Measurements from ENCODE around the gene COL4A4. TPM values are rescaled to one million over a fixed set of nuclear protein-coding genes. Genes with fewer than 3 reads are reported as not detected.

COL4A4 gene
- total and polyA plus RNA-seq, 2 donors, result 1.6 to 1.7 TPM

DNA sequence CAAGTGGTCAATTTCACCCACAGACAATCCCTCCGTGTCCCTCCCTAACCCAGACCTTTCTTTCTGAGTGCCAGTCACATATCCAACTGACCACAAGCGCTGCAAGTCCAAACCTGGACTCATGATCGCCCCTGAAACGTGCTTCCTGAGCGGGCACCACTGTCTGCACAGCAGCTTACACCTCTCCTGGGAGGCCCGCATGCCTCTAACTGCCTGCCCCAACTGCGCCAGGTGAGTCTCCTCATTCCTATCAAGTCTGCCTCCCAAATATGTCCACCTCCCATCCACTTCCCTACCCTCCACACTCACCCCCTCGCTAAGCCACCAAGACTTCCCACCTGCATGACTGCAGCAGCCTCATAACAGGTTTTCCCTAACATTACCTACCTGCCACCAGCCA lies 33.4 kb downstream of the COL4A4 start:
- no peak overlapping the region for H3K4me3 ChIP-seq (ENCODE audit: low read length in 2 of 2)
- H3K4me1 ChIP-seq (ENCODE audit: control insufficient read depth in 2 of 2, insufficient read depth in 2 of 2, low read length in 2 of 2), result no peaks in the 10 kb centered on the region
- H3K27me3 ChIP-seq (ENCODE audit: control insufficient read depth in 2 of 2, insufficient read depth in 1 of 2, low read length in 1 of 2), result peaks cover 0 to 3% of the 10 kb centered on the region in 2 donors
- DNase-seq (ENCODE audit: low read depth in 6 of 9, low spot score in 9 of 9), result no peak
- H3K27ac ChIP-seq (ENCODE audit: low read depth in 1 of 2, low read length in 1 of 2), result no peak overlapping the region
- H3K9me3 ChIP-seq (ENCODE audit: control insufficient read depth in 2 of 2, insufficient read depth in 1 of 2, low read length in 1 of 2), result no peaks in the 10 kb centered on the region
- 92% methylated on average over 8 of the region's 8 CpGs for WGBS
- no peaks in the 10 kb centered on the region for H3K36me3 ChIP-seq (ENCODE audit: control insufficient read depth in 2 of 2, insufficient read depth in 2 of 2, low read length in 1 of 2)

DNA sequence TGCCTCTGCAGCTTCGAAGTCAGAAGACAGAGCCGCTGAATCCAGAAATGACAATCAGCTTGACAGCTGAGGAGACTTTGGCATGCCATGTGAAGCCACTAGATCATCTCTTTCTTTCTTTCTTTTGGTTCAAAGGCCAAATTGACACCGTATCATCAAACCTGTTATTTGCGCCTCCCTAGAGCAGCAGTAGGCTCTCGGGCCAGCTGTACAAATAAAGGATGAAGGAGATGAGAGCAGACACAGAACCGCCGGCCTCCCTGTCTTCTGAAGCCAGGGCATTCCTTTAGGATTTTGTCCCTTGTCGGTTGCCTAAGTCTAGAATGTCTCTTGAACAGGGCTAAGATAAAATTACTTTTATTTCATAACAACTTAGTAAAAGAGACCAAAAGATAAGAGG lies 36.8 kb downstream of the COL4A4 start:
- no peaks in the 10 kb centered on the region for H3K9me3 ChIP-seq (ENCODE audit: control insufficient read depth in 2 of 2, insufficient read depth in 1 of 2, low read length in 1 of 2)
- no peak overlapping the region for H3K4me3 ChIP-seq (ENCODE audit: low read length in 2 of 2)
- H3K36me3 ChIP-seq (ENCODE audit: control insufficient read depth in 2 of 2, insufficient read depth in 2 of 2, low read length in 1 of 2), result no peaks in the 10 kb centered on the region
- DNase-seq (ENCODE audit: low read depth in 6 of 9, low spot score in 9 of 9), result no peak
- H3K4me1 ChIP-seq (ENCODE audit: control insufficient read depth in 2 of 2, insufficient read depth in 2 of 2, low read length in 2 of 2), result no peaks in the 10 kb centered on the region
- peaks cover 0 to 3% of the 10 kb centered on the region in 2 donors for H3K27me3 ChIP-seq (ENCODE audit: control insufficient read depth in 2 of 2, insufficient read depth in 1 of 2, low read length in 1 of 2)
- 72% methylated on average over 8 of the region's 8 CpGs for WGBS
- H3K27ac ChIP-seq (ENCODE audit: low read depth in 1 of 2, low read length in 1 of 2), result no peak overlapping the region

DNA sequence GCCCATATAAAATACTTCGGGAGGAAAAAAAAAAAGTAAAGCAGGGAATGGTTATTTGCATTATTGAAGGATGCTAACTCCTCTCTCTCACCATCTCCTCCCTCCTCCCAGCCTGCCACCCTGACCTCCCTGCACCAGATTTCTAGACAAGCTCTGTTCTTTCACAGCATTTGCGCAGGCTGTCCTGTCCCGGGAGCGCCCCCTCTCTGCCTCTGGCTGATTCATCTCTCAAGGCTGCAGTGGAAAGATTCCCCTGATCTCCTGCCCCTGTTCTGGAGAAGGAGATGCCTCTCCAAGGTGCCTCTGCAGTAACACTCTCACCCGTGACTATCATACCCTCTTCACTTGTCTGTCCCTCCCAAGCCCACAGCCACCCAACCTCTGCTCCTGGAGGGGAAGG lies 38.5 kb downstream of the COL4A4 start:
- 86% methylated on average over 5 of the region's 5 CpGs for WGBS
- Histone ChIP-seq H3K4me3 (ENCODE audit: low read length in 2 of 2) (no peak overlapping the region), H3K27me3 (ENCODE audit: control insufficient read depth in 2 of 2, insufficient read depth in 1 of 2, low read length in 1 of 2) (peaks cover 0 to 3% of the 10 kb centered on the region in 2 donors), H3K9me3 (ENCODE audit: control insufficient read depth in 2 of 2, insufficient read depth in 1 of 2, low read length in 1 of 2) (no peaks in the 10 kb centered on the region), H3K4me1 (ENCODE audit: control insufficient read depth in 2 of 2, insufficient read depth in 2 of 2, low read length in 2 of 2) (no peaks in the 10 kb centered on the region), H3K36me3 (ENCODE audit: control insufficient read depth in 2 of 2, insufficient read depth in 2 of 2, low read length in 1 of 2) (no peaks in the 10 kb centered on the region), H3K27ac (ENCODE audit: low read depth in 1 of 2, low read length in 1 of 2) (no peak overlapping the region)
- no peak for DNase-seq (ENCODE audit: low read depth in 6 of 9, low spot score in 9 of 9)

DNA sequence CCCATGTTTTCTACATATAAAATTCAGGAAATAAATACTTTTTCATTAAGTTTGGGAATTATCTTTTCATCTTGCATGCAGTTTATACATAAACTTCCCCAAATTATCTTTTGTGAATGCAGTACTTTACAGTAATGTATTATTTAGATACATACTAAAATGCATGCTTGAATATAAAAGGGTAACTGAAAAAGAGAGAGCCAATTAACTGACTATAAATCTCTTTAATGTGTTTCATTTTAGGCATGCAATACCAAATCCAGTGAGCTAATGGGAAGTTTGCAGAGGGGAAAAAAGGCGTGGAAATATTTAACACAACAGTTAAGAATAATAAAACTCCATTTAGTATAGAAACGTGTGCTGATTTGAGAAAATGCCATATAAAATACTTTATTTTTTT lies 39.2 kb downstream of the COL4A4 start:
- no peak for DNase-seq (ENCODE audit: low read depth in 6 of 9, low spot score in 9 of 9)
- no peaks in the 10 kb centered on the region for H3K36me3 ChIP-seq (ENCODE audit: control insufficient read depth in 2 of 2, insufficient read depth in 2 of 2, low read length in 1 of 2)
- no peak overlapping the region for H3K27ac ChIP-seq (ENCODE audit: low read depth in 1 of 2, low read length in 1 of 2)
- 90% methylated on average over 2 of the region's 2 CpGs for WGBS
- H3K4me3 ChIP-seq (ENCODE audit: low read length in 2 of 2), result no peak overlapping the region
- no peaks in the 10 kb centered on the region for H3K9me3 ChIP-seq (ENCODE audit: control insufficient read depth in 2 of 2, insufficient read depth in 1 of 2, low read length in 1 of 2)
- peaks cover 0 to 3% of the 10 kb centered on the region in 2 donors for H3K27me3 ChIP-seq (ENCODE audit: control insufficient read depth in 2 of 2, insufficient read depth in 1 of 2, low read length in 1 of 2)
- no peaks in the 10 kb centered on the region for H3K4me1 ChIP-seq (ENCODE audit: control insufficient read depth in 2 of 2, insufficient read depth in 2 of 2, low read length in 2 of 2)

DNA sequence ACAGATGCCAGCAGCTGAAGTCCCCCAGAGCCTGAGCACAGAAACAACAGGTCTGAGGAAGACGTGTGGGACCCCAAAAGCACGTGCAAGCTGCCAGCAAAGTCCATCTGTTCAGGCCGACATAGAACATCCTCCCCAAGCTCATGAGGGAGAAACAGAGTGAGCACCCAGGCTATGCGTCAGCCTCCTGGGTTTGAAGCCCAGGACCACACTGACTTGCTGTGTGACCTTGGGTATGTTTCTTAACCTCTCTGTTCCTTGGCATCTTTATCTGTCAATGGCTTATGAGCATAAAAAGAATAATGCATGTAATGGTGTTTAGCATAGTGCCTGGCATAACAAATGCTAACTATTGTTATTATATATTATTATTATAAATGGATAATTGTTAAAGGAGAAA lies 40.3 kb downstream of the COL4A4 start:
- DNase-seq (ENCODE audit: low read depth in 6 of 9, low spot score in 9 of 9), result no peak
- Histone ChIP-seq H3K4me1 (ENCODE audit: control insufficient read depth in 2 of 2, insufficient read depth in 2 of 2, low read length in 2 of 2) (no peaks in the 10 kb centered on the region), H3K27me3 (ENCODE audit: control insufficient read depth in 2 of 2, insufficient read depth in 1 of 2, low read length in 1 of 2) (peaks cover 0 to 3% of the 10 kb centered on the region in 2 donors), H3K9me3 (ENCODE audit: control insufficient read depth in 2 of 2, insufficient read depth in 1 of 2, low read length in 1 of 2) (no peaks in the 10 kb centered on the region), H3K36me3 (ENCODE audit: control insufficient read depth in 2 of 2, insufficient read depth in 2 of 2, low read length in 1 of 2) (no peaks in the 10 kb centered on the region), H3K27ac (ENCODE audit: low read depth in 1 of 2, low read length in 1 of 2) (no peak overlapping the region), H3K4me3 (ENCODE audit: low read length in 2 of 2) (no peak overlapping the region)
- 93% methylated on average over 4 of the region's 4 CpGs for WGBS

DNA sequence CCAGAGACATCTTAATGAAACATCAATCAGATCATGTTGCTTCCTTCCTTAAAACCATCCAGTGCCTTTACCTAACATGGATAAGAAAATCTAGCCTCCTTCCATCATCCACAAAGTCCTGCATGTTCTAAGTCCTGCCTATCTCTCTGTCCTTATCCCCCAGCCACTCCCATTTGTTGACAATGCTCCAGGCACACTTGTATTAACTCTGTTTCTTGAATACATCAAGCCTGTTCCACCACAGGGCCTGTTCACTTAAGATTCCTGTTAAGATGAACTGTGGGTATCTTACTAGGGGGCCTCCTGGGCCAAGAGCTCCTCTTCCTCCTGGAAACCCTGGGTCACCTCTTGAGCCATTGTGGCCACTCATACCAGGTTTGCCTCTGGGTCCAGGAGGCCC lies 45.7 kb downstream of the COL4A4 start:
- Histone ChIP-seq H3K9me3 (ENCODE audit: control insufficient read depth in 2 of 2, insufficient read depth in 1 of 2, low read length in 1 of 2) (no peaks in the 10 kb centered on the region), H3K27ac (ENCODE audit: low read depth in 1 of 2, low read length in 1 of 2) (no peak overlapping the region), H3K27me3 (ENCODE audit: control insufficient read depth in 2 of 2, insufficient read depth in 1 of 2, low read length in 1 of 2) (no peaks in the 10 kb centered on the region), H3K4me1 (ENCODE audit: control insufficient read depth in 2 of 2, insufficient read depth in 2 of 2, low read length in 2 of 2) (no peaks in the 10 kb centered on the region), H3K4me3 (ENCODE audit: low read length in 2 of 2) (no peak overlapping the region), H3K36me3 (ENCODE audit: control insufficient read depth in 2 of 2, insufficient read depth in 2 of 2, low read length in 1 of 2) (no peaks in the 10 kb centered on the region)
- DNase-seq (ENCODE audit: low read depth in 6 of 9, low spot score in 9 of 9), result no peak

DNA sequence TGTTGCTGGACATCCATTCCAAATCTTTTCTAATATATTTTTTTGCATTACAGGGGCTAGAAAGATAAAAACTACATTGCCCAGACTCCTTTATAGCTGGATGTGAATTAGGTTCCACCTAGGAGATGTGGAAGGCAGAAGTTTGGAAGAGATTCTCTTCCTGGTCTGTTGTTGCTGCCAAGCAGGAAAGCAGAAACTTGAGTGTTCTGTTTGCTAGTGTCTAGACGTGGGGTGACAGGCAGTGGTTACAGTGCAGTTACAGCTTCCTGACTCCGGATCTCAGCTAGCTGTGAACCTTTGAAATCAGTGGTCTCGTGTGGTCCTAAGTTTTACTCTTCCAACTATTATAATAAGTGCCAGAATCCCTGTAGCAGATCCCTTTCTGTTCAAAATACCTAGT lies 46.2 kb downstream of the COL4A4 start:
- no peak for DNase-seq (ENCODE audit: low read depth in 6 of 9, low spot score in 9 of 9)
- H3K9me3 ChIP-seq (ENCODE audit: control insufficient read depth in 2 of 2, insufficient read depth in 1 of 2, low read length in 1 of 2), result no peaks in the 10 kb centered on the region
- H3K4me1 ChIP-seq (ENCODE audit: control insufficient read depth in 2 of 2, insufficient read depth in 2 of 2, low read length in 2 of 2), result no peaks in the 10 kb centered on the region
- H3K36me3 ChIP-seq (ENCODE audit: control insufficient read depth in 2 of 2, insufficient read depth in 2 of 2, low read length in 1 of 2), result no peaks in the 10 kb centered on the region
- 5% methylated on average over 3 of the region's 3 CpGs for WGBS
- no peak overlapping the region for H3K27ac ChIP-seq (ENCODE audit: low read depth in 1 of 2, low read length in 1 of 2)
- no peaks in the 10 kb centered on the region for H3K27me3 ChIP-seq (ENCODE audit: control insufficient read depth in 2 of 2, insufficient read depth in 1 of 2, low read length in 1 of 2)
- no peak overlapping the region for H3K4me3 ChIP-seq (ENCODE audit: low read length in 2 of 2)

DNA sequence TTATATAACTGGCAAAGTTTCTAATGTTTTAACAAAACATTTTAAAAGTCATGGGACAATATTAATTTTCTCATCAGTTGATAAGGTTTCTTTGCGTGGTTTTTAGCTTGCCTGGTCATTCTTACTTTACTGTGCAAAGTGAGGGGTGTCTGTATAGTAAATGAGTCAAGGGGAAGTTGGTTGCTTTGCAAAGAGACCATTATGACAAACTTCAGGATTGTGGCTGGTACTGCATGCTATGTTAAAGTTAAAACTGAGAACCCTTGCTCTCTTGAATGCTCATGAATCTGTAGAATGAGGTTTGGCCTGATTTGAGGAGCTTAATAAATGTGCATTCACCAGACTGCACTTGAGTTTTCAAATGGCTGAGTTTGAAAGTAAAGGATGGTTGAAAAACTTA lies 47.0 kb downstream of the COL4A4 start:
- no peak for DNase-seq (ENCODE audit: low read depth in 6 of 9, low spot score in 9 of 9)

DNA sequence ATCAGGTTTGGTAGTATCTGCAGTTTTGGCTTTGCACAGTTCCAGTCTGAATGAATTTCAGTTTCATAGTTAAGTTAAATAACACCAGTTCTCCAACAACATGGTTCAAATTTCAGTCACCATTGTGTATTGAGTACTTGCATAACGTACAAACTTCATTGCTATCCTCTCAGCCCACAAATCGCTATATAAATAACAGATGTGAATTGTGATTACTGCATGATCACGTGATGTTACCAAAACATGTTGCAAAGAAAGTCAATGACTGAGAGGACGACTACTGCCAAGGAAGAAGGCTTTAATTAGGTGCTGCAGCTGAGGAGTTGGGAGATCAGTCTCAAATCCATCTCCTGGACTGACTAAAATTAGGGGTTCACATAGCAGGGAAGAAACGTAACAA lies 48.2 kb downstream of the COL4A4 start:
- H3K9me3 ChIP-seq (ENCODE audit: control insufficient read depth in 2 of 2, insufficient read depth in 1 of 2, low read length in 1 of 2), result no peaks in the 10 kb centered on the region
- no peak for DNase-seq (ENCODE audit: low read depth in 6 of 9, low spot score in 9 of 9)
- H3K4me1 ChIP-seq (ENCODE audit: control insufficient read depth in 2 of 2, insufficient read depth in 2 of 2, low read length in 2 of 2), result no peaks in the 10 kb centered on the region
- no peaks in the 10 kb centered on the region for H3K36me3 ChIP-seq (ENCODE audit: control insufficient read depth in 2 of 2, insufficient read depth in 2 of 2, low read length in 1 of 2)
- H3K27ac ChIP-seq (ENCODE audit: low read depth in 1 of 2, low read length in 1 of 2), result no peak overlapping the region
- H3K4me3 ChIP-seq (ENCODE audit: low read length in 2 of 2), result no peak overlapping the region
- H3K27me3 ChIP-seq (ENCODE audit: control insufficient read depth in 2 of 2, insufficient read depth in 1 of 2, low read length in 1 of 2), result no peaks in the 10 kb centered on the region
- WGBS, result 91% methylated on average over 5 of the region's 5 CpGs

More for the DNA sequence above, 47.0 kb downstream of the COL4A4 start:
- Histone ChIP-seq H3K4me3 (ENCODE audit: low read length in 2 of 2) (no peak overlapping the region), H3K27me3 (ENCODE audit: control insufficient read depth in 2 of 2, insufficient read depth in 1 of 2, low read length in 1 of 2) (no peaks in the 10 kb centered on the region), H3K27ac (ENCODE audit: low read depth in 1 of 2, low read length in 1 of 2) (no peak overlapping the region), H3K36me3 (ENCODE audit: control insufficient read depth in 2 of 2, insufficient read depth in 2 of 2, low read length in 1 of 2) (no peaks in the 10 kb centered on the region), H3K4me1 (ENCODE audit: control insufficient read depth in 2 of 2, insufficient read depth in 2 of 2, low read length in 2 of 2) (no peaks in the 10 kb centered on the region), H3K9me3 (ENCODE audit: control insufficient read depth in 2 of 2, insufficient read depth in 1 of 2, low read length in 1 of 2) (no peaks in the 10 kb centered on the region)
- WGBS, result 93% methylated on average over 1 of the region's 1 CpG

All from thymus (tissue), 11 donors.